Measurements from ENCODE around the gene REXO5. TPM values are rescaled to one million over a fixed set of nuclear protein-coding genes. Genes with fewer than 3 reads are reported as not detected.

REXO5 gene
- total and polyA plus RNA-seq, 10 of the 15 experiments (the other 5 are each of a cell fraction or from before 2014, with no cell fraction given), result 3.8 to 15.5 (median 10.1) TPM

DNA sequence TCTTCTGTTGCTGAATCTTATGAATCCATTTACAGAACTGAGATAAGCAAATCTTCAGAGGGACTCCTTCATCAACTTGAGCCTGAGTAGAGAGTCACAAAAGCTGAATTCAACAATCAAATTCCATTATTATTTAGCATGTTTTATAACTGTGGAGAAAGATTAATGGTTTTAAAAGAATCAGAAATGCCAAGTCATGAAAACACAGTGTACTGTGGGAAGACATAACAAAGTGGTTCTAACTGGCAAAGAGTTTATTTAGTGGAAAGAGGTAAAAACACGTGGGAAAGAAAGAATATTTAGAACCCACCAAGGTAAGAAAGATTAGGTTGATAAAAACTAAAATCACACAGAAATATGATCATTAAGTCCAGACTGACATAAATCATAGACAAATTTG is 5.0 kb upstream of the REXO5 start (continued):
- TF ChIP-seq, protein P1, sequence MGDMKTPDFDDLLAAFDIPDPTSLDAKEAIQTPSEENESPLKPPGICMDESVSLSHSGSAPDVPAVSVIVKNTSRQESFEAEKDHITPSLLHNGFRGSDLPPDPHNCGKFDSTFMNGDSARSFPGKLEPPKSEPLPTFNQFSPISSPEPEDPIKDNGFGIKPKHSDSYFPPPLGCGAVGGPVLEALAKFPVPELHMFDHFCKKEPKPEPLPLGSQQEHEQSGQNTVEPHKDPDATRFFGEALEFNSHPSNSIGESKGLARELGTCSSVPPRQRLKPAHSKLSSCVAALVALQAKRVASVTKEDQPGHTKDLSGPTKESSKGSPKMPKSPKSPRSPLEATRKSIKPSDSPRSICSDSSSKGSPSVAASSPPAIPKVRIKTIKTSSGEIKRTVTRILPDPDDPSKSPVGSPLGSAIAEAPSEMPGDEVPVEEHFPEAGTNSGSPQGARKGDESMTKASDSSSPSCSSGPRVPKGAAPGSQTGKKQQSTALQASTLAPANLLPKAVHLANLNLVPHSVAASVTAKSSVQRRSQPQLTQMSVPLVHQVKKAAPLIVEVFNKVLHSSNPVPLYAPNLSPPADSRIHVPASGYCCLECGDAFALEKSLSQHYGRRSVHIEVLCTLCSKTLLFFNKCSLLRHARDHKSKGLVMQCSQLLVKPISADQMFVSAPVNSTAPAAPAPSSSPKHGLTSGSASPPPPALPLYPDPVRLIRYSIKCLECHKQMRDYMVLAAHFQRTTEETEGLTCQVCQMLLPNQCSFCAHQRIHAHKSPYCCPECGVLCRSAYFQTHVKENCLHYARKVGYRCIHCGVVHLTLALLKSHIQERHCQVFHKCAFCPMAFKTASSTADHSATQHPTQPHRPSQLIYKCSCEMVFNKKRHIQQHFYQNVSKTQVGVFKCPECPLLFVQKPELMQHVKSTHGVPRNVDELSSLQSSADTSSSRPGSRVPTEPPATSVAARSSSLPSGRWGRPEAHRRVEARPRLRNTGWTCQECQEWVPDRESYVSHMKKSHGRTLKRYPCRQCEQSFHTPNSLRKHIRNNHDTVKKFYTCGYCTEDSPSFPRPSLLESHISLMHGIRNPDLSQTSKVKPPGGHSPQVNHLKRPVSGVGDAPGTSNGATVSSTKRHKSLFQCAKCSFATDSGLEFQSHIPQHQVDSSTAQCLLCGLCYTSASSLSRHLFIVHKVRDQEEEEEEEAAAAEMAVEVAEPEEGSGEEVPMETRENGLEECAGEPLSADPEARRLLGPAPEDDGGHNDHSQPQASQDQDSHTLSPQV (IDR thresholded peaks at IDR 0.05), result no peak
- TF ChIP-seq, protein P2, sequence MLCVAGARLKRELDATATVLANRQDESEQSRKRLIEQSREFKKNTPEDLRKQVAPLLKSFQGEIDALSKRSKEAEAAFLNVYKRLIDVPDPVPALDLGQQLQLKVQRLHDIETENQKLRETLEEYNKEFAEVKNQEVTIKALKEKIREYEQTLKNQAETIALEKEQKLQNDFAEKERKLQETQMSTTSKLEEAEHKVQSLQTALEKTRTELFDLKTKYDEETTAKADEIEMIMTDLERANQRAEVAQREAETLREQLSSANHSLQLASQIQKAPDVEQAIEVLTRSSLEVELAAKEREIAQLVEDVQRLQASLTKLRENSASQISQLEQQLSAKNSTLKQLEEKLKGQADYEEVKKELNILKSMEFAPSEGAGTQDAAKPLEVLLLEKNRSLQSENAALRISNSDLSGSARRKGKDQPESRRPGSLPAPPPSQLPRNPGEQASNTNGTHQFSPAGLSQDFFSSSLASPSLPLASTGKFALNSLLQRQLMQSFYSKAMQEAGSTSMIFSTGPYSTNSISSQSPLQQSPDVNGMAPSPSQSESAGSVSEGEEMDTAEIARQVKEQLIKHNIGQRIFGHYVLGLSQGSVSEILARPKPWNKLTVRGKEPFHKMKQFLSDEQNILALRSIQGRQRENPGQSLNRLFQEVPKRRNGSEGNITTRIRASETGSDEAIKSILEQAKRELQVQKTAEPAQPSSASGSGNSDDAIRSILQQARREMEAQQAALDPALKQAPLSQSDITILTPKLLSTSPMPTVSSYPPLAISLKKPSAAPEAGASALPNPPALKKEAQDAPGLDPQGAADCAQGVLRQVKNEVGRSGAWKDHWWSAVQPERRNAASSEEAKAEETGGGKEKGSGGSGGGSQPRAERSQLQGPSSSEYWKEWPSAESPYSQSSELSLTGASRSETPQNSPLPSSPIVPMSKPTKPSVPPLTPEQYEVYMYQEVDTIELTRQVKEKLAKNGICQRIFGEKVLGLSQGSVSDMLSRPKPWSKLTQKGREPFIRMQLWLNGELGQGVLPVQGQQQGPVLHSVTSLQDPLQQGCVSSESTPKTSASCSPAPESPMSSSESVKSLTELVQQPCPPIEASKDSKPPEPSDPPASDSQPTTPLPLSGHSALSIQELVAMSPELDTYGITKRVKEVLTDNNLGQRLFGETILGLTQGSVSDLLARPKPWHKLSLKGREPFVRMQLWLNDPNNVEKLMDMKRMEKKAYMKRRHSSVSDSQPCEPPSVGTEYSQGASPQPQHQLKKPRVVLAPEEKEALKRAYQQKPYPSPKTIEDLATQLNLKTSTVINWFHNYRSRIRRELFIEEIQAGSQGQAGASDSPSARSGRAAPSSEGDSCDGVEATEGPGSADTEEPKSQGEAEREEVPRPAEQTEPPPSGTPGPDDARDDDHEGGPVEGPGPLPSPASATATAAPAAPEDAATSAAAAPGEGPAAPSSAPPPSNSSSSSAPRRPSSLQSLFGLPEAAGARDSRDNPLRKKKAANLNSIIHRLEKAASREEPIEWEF (IDR thresholded peaks at IDR 0.05; ENCODE audit: insufficient replicate concordance, low read depth, low read length), result no peak
- TF ChIP-seq YY1 (IDR thresholded peaks at IDR 0.05; ENCODE audit: low read depth, low read length) (no peak), NR2C2 (IDR thresholded peaks at IDR 0.05; ENCODE audit: borderline replicate concordance, control insufficient read depth, insufficient read length, low read depth) (no peak), JUNB (IDR thresholded peaks at IDR 0.05) (no peak), CBX3 (IDR thresholded peaks at IDR 0.05; ENCODE audit: borderline replicate concordance, low read depth) (no peak), NFIC (IDR thresholded peaks at IDR 0.05; ENCODE audit: low read depth, low read length) (no peak)
